CD1c-positive myeloid dendritic cell (primary cell): Measurements from ENCODE around the gene GMFB.

Experiments used
- DNase-seq: peaks from one replicate; pipeline ENCODE4 v3.0.0-alpha.2; 2016; ENCODE audit errors: extremely low spot score

The GMFB gene

DNA sequence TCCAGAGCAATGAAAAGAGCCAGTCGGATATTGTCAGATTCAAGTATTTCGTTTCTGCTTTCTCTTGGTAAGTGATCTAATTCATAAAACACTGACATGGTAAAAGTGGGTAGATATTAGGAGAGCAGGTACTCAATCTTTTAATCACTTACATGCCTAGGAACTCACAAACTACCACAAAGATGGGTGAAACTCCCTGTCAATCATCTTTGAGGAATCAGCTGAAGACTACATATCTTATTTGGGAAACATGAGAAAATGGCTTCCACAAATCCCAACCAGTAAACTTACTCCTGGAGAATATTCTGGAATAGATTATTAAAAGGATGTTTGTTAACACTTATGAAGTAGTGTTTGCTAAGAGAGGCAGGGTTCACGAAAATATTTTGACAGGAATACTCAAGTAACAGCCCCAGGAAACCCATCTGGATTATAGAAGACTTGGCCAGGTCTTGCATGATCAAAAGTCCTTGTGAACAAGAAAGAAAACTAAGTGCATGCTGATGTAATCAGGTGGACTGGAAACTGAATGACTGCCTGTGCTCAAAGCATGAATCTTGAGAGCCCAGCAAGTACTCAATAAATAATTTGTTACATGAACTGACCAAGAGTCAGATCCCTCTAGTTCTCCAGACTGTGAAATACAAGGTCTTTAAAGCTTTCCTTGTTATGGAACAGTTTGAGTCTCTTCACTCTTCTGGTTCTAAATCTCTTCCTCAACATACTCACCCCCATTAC lies 63.1 kb downstream of the GMFB start:
- no peak for DNase-seq

DNA sequence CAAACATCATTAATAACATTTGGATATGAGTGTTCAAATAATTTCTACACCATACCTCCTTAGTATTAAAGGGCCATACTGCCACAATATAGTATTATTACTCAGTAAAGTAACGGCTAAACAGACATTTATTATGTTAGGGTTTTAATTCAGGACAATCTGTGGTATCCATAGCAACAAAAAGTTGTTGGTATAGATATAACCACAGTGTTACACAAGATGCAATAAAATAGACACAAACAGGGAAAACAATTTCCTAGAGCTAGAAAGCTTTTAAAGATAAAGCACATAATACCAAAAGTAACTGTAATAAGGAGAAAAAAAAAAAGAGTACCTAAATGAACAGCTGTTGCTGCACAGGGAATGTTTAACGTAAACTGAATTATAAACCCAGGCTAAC lies 63.7 kb downstream of the GMFB start:
- DNase-seq = no peak
